ENCODE measurements around the gene SIDT1. TPM values are rescaled to one million over a fixed set of nuclear protein-coding genes. Genes with fewer than 3 reads are reported as not detected.

The SIDT1 gene
- total RNA-seq, 1 donor from 2014 or later, result not detected

- no peak overlapping the region for H2AFZ ChIP-seq (ENCODE audit: low read depth, low read length)
- H3K27me3 Mint-ChIP-seq (ENCODE audit: low read depth, unreplicated experiment), result no peaks in the 10 kb centered on the region
Observed at GRCh38 chr3:113588806-113589205, 56.5 kb downstream of the SIDT1 start.

GRCh38 chr3:113589971-113590370, 57.6 kb downstream of the SIDT1 start:
- Histone ChIP-seq H3K36me3 (ENCODE audit: insufficient read depth, low read length) (no peaks in the 10 kb centered on the region), H3K4me3 (ENCODE audit: insufficient read depth, low read depth, low read length) (no peak overlapping the region), H3K27ac (ENCODE audit: low read depth, low read length) (no peak overlapping the region), H2AFZ (ENCODE audit: low read depth, low read length) (no peak overlapping the region), H3K4me2 (ENCODE audit: low read length) (no peak overlapping the region), H3K27me3 (ENCODE audit: insufficient read depth, low read length) (peaks cover 2% of the 10 kb centered on the region), H3K79me2 (ENCODE audit: insufficient read depth, low read length) (no peaks in the 10 kb centered on the region), H3K9me3 (ENCODE audit: insufficient read depth, low read depth, low read length) (no peaks in the 10 kb centered on the region), H3K4me1 (ENCODE audit: insufficient read depth, low read length) (no peaks in the 10 kb centered on the region), H3K9ac (ENCODE audit: low read length) (no peak overlapping the region), H4K20me1 (ENCODE audit: insufficient read depth, low read length) (no peaks in the 10 kb centered on the region)
- Mint-ChIP-seq H3K27me3 (ENCODE audit: low read depth, unreplicated experiment) (no peaks in the 10 kb centered on the region), H3K36me3 (ENCODE audit: low read depth, unreplicated experiment) (no peaks in the 10 kb centered on the region), H3K9me3 (ENCODE audit: unreplicated experiment) (no peaks in the 10 kb centered on the region), H3K4me3 (ENCODE audit: unreplicated experiment) (no peak overlapping the region), H3K27ac (ENCODE audit: unreplicated experiment) (no peak overlapping the region), H3K4me1 (ENCODE audit: low read depth, unreplicated experiment) (no peaks in the 10 kb centered on the region)
- TF ChIP-seq CTCF (IDR thresholded peaks at IDR 0.05; ENCODE audit: insufficient read depth, low read depth, low read length) (no peak), EZH2 (IDR thresholded peaks at IDR 0.05; ENCODE audit: insufficient read depth, low read length) (no peak)
- DNase-seq (ENCODE audit: low read depth) (no peak), FAIRE-seq (no peak)

More at GRCh38 chr3:113588806-113589205, 56.5 kb downstream of the SIDT1 start:
- Histone ChIP-seq H3K27me3 (ENCODE audit: insufficient read depth, low read length) (peaks cover 6% of the 10 kb centered on the region), H3K9ac (ENCODE audit: low read length) (no peak overlapping the region), H3K4me1 (ENCODE audit: insufficient read depth, low read length) (no peaks in the 10 kb centered on the region), H3K4me3 (ENCODE audit: insufficient read depth, low read depth, low read length) (no peak overlapping the region), H3K9me3 (ENCODE audit: insufficient read depth, low read depth, low read length) (no peaks in the 10 kb centered on the region), H3K79me2 (ENCODE audit: insufficient read depth, low read length) (no peaks in the 10 kb centered on the region), H4K20me1 (ENCODE audit: insufficient read depth, low read length) (no peaks in the 10 kb centered on the region), H3K4me2 (ENCODE audit: low read length) (no peak overlapping the region), H3K36me3 (ENCODE audit: insufficient read depth, low read length) (no peaks in the 10 kb centered on the region), H3K27ac (ENCODE audit: low read depth, low read length) (no peak overlapping the region)
- Mint-ChIP-seq H3K4me3 (ENCODE audit: unreplicated experiment) (no peak overlapping the region), H3K9me3 (ENCODE audit: unreplicated experiment) (no peaks in the 10 kb centered on the region), H3K4me1 (ENCODE audit: low read depth, unreplicated experiment) (no peaks in the 10 kb centered on the region), H3K27ac (ENCODE audit: unreplicated experiment) (no peak overlapping the region), H3K36me3 (ENCODE audit: low read depth, unreplicated experiment) (no peaks in the 10 kb centered on the region)
- TF ChIP-seq CTCF (IDR thresholded peaks at IDR 0.05; ENCODE audit: insufficient read depth, low read depth, low read length) (no peak), EZH2 (IDR thresholded peaks at IDR 0.05; ENCODE audit: insufficient read depth, low read length) (no peak)
- FAIRE-seq (no peak), DNase-seq (ENCODE audit: low read depth) (no peak)

GRCh38 chr3:113590983-113591382, 58.6 kb downstream of the SIDT1 start:
- Histone ChIP-seq H3K4me1 (ENCODE audit: insufficient read depth, low read length) (no peaks in the 10 kb centered on the region), H3K4me2 (ENCODE audit: low read length) (no peak overlapping the region)
- no peak for TF ChIP-seq CTCF (IDR thresholded peaks at IDR 0.05; ENCODE audit: insufficient read depth, low read depth, low read length)
- no peak for TF ChIP-seq EZH2 (IDR thresholded peaks at IDR 0.05; ENCODE audit: insufficient read depth, low read length)

More at GRCh38 chr3:113590983-113591382, 58.6 kb downstream of the SIDT1 start:
- H3K9me3 ChIP-seq (ENCODE audit: insufficient read depth, low read depth, low read length), result no peaks in the 10 kb centered on the region
- no peaks in the 10 kb centered on the region for H3K79me2 ChIP-seq (ENCODE audit: insufficient read depth, low read length)
- no peak overlapping the region for H3K27ac ChIP-seq (ENCODE audit: low read depth, low read length)
- Mint-ChIP-seq H3K27me3 (ENCODE audit: low read depth, unreplicated experiment) (no peaks in the 10 kb centered on the region), H3K27ac (ENCODE audit: unreplicated experiment) (no peak overlapping the region), H3K9me3 (ENCODE audit: unreplicated experiment) (no peaks in the 10 kb centered on the region), H3K4me1 (ENCODE audit: low read depth, unreplicated experiment) (no peaks in the 10 kb centered on the region), H3K4me3 (ENCODE audit: unreplicated experiment) (no peak overlapping the region), H3K36me3 (ENCODE audit: low read depth, unreplicated experiment) (no peaks in the 10 kb centered on the region)
- no peaks in the 10 kb centered on the region for H3K36me3 ChIP-seq (ENCODE audit: insufficient read depth, low read length)
- no peak overlapping the region for H3K4me3 ChIP-seq (ENCODE audit: insufficient read depth, low read depth, low read length)
- DNase-seq (ENCODE audit: low read depth) (no peak), FAIRE-seq (no peak)
- H2AFZ ChIP-seq (ENCODE audit: low read depth, low read length), result no peak overlapping the region
- H4K20me1 ChIP-seq (ENCODE audit: insufficient read depth, low read length), result no peaks in the 10 kb centered on the region
- no peak overlapping the region for H3K9ac ChIP-seq (ENCODE audit: low read length)
- H3K27me3 ChIP-seq (ENCODE audit: insufficient read depth, low read length), result no peaks in the 10 kb centered on the region
